Upper lobe of left lung (tissue), 6 donors: ENCODE measurements around the gene ACTL8. TPM values are rescaled to one million over a fixed set of nuclear protein-coding genes. Genes with fewer than 3 reads are reported as not detected.

Experiments used
- ATAC-seq, 2 donors: fragments of 200-7000 bp; cut with Tn5 transposase; one replicate each; pipeline ENCODE4 v1.9.1; 2022; ENCODE audit warnings: mild to moderate bottlenecking in 2 of 2, moderate library complexity in 2 of 2; ENCODE audit not compliant: low FRiP score in 2 of 2
- DNase-seq, 2 donors: peaks; one replicate each; pipeline ENCODE4 v3.0.0-alpha.2; 2019 to 2020
- H3K27ac ChIP-seq, 4 donors: fragments of 200-600 bp; sonication (generic); one replicate each; pipeline ENCODE4 v1.5.1; 2016 to 2019
- H3K27me3 ChIP-seq, 4 donors: fragments of 200-600 bp; sonication (generic); one replicate each; pipeline ENCODE4 v1.5.1; 2017 to 2019
- H3K36me3 ChIP-seq, 4 donors: fragments of 200-600 bp; sonication (generic); one replicate each; pipeline ENCODE4 v1.5.1; 2016 to 2019
- H3K4me1 ChIP-seq, 4 donors: fragments of 200-600 bp; sonication (generic); one replicate each; pipeline ENCODE4 v1.5.1; 2018 to 2019
- H3K4me3 ChIP-seq, 4 donors: fragments of 200-600 bp; sonication (generic); one replicate each; pipeline ENCODE4 v1.5.1; 2017 to 2019; ENCODE audit warnings: mild to moderate bottlenecking in 2 of 4, moderate library complexity in 1 of 4
- H3K9me3 ChIP-seq, 4 donors: fragments of 200-600 bp; sonication (generic); one replicate each; pipeline ENCODE4 v1.5.1; 2018 to 2019
- EP300 ChIP-seq, 4 donors: sonication (generic); formaldehyde crosslinking; IDR thresholded peaks; one replicate each; pipeline ENCODE4 v1.5.1; 2017; ENCODE audit warnings: antibody characterized with exemption in 4 of 4, control low read depth in 2 of 4
- POLR2A ChIP-seq, 4 donors: fragments of 450-650 bp; IDR thresholded peaks; one replicate each; pipeline ENCODE4 v1.5.1; 2016 to 2017; ENCODE audit warnings: antibody characterized with exemption in 4 of 4, mild to moderate bottlenecking in 2 of 4
- POLR2AphosphoS5 ChIP-seq, 2 donors: sonication (generic); formaldehyde crosslinking; IDR thresholded peaks; one replicate each; pipeline ENCODE4 v1.5.1; 2017; ENCODE audit warnings: antibody characterized with exemption in 2 of 2
- WGBS, 2 donors: methylation state at CpG; one replicate each; pipeline ENCODE4 v1.1.5; 2017 to 2018; 5-methylcytosine and 5-hydroxymethylcytosine counted together
- total RNA-seq, 6 donors: library from RNA; depleted of rRNA in 4 of 6; stranded (reverse); fragments of >200 nt in 4 of 6; gene quantifications; one replicate each; pipeline versions ENCODE4 v1.1.0 to v1.2.1, GENCODE V29; 2016 to 2021
- TF ChIP-seq, protein P1 (sequence below), 6 experiments: fragments of 450-650 bp in 4 of 6; fragments of 200-600 bp in 2 of 6; sonication (generic) in 2 of 6; IDR thresholded peaks; one replicate each; pipeline ENCODE4 v1.5.1; 2016 to 2019; ENCODE audit warnings: antibody characterized with exemption in 6 of 6
- donor health status: DM: no; HTN: no; CAD: no; lungs with moderate emphysema.
- donor health status: DM: no; HTN: yes; CAD: no; lungs with severe emphysema.

ACTL8 gene
- total RNA-seq, 6 donors from 2014 or later: not detected

GRCh38 chr1:17777330-17777729 lies 22.2 kb downstream of the ACTL8 start:
- DNase-seq (no peak), ATAC-seq (no peak)
- 70 to 76% methylated on average over 10 of the region's 10 CpGs for WGBS, 2 donors
- no peaks in the 10 kb centered on the region for H3K9me3 ChIP-seq
- no peaks in the 10 kb centered on the region for H3K4me1 ChIP-seq
- H3K4me3 ChIP-seq: no peak overlapping the region
- TF ChIP-seq, protein P1, sequence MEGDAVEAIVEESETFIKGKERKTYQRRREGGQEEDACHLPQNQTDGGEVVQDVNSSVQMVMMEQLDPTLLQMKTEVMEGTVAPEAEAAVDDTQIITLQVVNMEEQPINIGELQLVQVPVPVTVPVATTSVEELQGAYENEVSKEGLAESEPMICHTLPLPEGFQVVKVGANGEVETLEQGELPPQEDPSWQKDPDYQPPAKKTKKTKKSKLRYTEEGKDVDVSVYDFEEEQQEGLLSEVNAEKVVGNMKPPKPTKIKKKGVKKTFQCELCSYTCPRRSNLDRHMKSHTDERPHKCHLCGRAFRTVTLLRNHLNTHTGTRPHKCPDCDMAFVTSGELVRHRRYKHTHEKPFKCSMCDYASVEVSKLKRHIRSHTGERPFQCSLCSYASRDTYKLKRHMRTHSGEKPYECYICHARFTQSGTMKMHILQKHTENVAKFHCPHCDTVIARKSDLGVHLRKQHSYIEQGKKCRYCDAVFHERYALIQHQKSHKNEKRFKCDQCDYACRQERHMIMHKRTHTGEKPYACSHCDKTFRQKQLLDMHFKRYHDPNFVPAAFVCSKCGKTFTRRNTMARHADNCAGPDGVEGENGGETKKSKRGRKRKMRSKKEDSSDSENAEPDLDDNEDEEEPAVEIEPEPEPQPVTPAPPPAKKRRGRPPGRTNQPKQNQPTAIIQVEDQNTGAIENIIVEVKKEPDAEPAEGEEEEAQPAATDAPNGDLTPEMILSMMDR (IDR thresholded peaks at IDR 0.05): no peak
- TF ChIP-seq EP300 (IDR thresholded peaks at IDR 0.05): no peak
- no peak for TF ChIP-seq POLR2A (IDR thresholded peaks at IDR 0.05)
- TF ChIP-seq POLR2AphosphoS5 (IDR thresholded peaks at IDR 0.05): no peak
- peaks cover 0 to 4% (median 0%) of the 10 kb centered on the region in 4 donors for H3K27me3 ChIP-seq
- no peaks in the 10 kb centered on the region for H3K36me3 ChIP-seq
- no peak overlapping the region for H3K27ac ChIP-seq

DNA sequence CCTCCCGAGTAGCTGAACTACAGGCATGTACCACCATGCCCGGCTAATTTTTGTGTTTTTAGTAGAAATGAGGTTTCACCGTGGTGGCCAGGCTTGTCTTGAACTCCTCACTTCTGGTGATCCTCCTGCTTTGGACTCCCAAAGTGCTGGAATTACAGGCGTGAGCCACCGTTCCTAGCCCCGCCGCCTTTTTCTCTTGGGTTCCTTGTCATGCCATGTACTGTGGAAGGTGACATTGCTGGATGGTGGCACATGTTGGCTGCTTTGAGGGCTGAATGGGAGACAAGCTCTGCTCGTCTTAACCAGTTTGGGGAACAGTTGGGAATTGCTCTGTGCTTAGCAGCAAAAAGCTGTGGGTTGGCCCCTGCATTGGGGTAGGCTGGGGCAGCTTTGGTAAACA lies 22.7 kb downstream of the ACTL8 start:
- 84 to 85% methylated on average over 8 of the region's 8 CpGs for WGBS, 2 donors
- Histone ChIP-seq H3K4me1 (no peaks in the 10 kb centered on the region), H3K27me3 (peaks cover 0 to 4% (median 0%) of the 10 kb centered on the region in 4 donors), H3K36me3 (no peaks in the 10 kb centered on the region), H3K9me3 (no peaks in the 10 kb centered on the region), H3K27ac (no peak overlapping the region), H3K4me3 (no peak overlapping the region)
- ATAC-seq (no peak), DNase-seq (no peak)
- TF ChIP-seq, protein P1 (IDR thresholded peaks at IDR 0.05): no peak
- TF ChIP-seq POLR2A (IDR thresholded peaks at IDR 0.05) (no peak), POLR2AphosphoS5 (IDR thresholded peaks at IDR 0.05) (no peak), EP300 (IDR thresholded peaks at IDR 0.05) (no peak)

DNA sequence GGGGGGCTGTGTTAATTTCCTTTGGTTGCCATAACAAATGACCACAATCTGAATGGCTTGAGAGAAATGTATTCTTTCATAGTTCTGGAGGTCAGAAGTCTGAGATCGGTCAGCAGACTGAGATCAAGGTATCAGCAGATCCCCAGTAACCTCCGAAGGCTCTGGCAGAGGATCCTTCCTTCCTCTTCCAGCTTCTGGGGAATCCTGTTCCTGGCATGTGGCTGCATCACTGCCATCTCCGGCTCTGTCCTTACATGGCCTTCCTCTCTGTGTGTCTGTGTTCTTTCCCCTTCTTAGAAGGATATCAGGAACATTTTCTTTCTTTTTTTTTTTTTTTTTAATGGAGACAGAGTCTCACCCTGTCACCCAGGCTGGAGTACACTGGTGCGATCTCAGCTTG lies 25.8 kb downstream of the ACTL8 start:
- H3K4me1 ChIP-seq: no peaks in the 10 kb centered on the region
- DNase-seq (no peak), ATAC-seq (no peak)
- H3K9me3 ChIP-seq: no peaks in the 10 kb centered on the region
- no peak overlapping the region for H3K27ac ChIP-seq
- H3K27me3 ChIP-seq: peaks cover 0 to 3% (median 0%) of the 10 kb centered on the region in 4 donors
- WGBS, 2 donors: 73% methylated on average over 4 of the region's 4 CpGs
- no peak overlapping the region for H3K4me3 ChIP-seq
- no peaks in the 10 kb centered on the region for H3K36me3 ChIP-seq
- TF ChIP-seq POLR2AphosphoS5 (IDR thresholded peaks at IDR 0.05) (no peak), POLR2A (IDR thresholded peaks at IDR 0.05) (no peak), EP300 (IDR thresholded peaks at IDR 0.05) (no peak)
- TF ChIP-seq, protein P1 (IDR thresholded peaks at IDR 0.05): no peak

- Histone ChIP-seq H3K27me3 (no peaks in the 10 kb centered on the region), H3K9me3 (no peaks in the 10 kb centered on the region), H3K27ac (no peak overlapping the region), H3K4me1 (no peaks in the 10 kb centered on the region), H3K4me3 (no peak overlapping the region), H3K36me3 (no peaks in the 10 kb centered on the region)
- 86 to 97% methylated on average over 4 to 5 of the region's 5 CpGs for WGBS, 2 donors
- ATAC-seq (no peak), DNase-seq (peak in 1 of 2 donors; percentile 49)
- TF ChIP-seq POLR2A (IDR thresholded peaks at IDR 0.05) (no peak), POLR2AphosphoS5 (IDR thresholded peaks at IDR 0.05) (no peak), EP300 (IDR thresholded peaks at IDR 0.05) (no peak)
- TF ChIP-seq, protein P1 (IDR thresholded peaks at IDR 0.05): no peak
These were observed 34.8 kb downstream of the ACTL8 start for GRCh38 chr1:17789926-17790325.

GRCh38 chr1:17790383-17791054 lies 35.4 kb downstream of the ACTL8 start:
- Histone ChIP-seq H3K4me1 (no peaks in the 10 kb centered on the region), H3K9me3 (no peaks in the 10 kb centered on the region), H3K27me3 (no peaks in the 10 kb centered on the region), H3K27ac (no peak overlapping the region), H3K4me3 (no peak overlapping the region), H3K36me3 (no peaks in the 10 kb centered on the region)
- WGBS, 2 donors: 70 to 81% methylated on average over 3 to 4 of the region's 4 CpGs
- DNase-seq: no peak
- no peak for ATAC-seq
- TF ChIP-seq POLR2AphosphoS5 (IDR thresholded peaks at IDR 0.05) (no peak), EP300 (IDR thresholded peaks at IDR 0.05) (no peak), POLR2A (IDR thresholded peaks at IDR 0.05) (no peak)
- TF ChIP-seq, protein P1 (IDR thresholded peaks at IDR 0.05): no peak
